ENCODE data around the gene HNRNPH2. TPM values are rescaled to one million over a fixed set of nuclear protein-coding genes. Genes with fewer than 3 reads are reported as not detected.

Gene HNRNPH2
- total and polyA plus RNA-seq, 10 of the 15 experiments (the other 5 are each of a cell fraction or from before 2014, with no cell fraction given), result 34.5 to 102 (median 61.4) TPM

DNA sequence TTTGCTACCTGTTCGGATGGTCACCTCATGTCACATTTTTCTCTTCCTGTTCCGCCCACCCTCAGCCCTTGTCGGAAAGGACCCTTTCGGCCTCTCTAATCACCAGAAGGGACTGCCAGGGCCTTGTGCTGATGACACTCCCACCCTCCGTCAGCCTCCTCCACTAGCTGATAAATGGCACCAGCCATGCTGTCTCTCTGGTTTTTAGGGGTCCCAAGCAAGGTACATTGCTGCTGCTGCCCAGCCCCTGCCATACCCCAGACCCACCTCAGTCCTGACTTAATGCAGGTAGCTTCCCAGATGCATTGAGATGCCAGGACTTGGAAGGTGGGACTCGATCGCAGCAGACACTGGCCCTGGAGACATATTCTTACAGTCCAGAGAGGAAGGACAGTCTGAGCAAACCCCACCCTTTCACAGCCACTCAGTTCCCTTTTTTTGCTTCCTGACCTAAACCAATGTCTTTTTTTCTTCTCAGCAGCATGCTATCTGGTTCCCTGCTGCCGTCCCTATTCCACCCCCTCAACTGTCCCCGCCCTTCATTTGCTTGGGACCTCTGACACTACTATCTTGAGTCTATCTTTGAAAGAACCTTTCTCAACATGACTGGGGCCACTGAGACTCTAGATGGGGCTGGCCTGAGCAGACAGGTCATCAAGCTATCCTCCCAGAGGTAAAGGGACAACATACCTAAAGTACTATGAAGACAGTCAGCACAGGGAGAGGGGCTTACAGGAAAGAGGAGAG is 22.1 kb upstream of the HNRNPH2 start, which contains the start of gene BTK (continued):
- TF ChIP-seq, protein P1, sequence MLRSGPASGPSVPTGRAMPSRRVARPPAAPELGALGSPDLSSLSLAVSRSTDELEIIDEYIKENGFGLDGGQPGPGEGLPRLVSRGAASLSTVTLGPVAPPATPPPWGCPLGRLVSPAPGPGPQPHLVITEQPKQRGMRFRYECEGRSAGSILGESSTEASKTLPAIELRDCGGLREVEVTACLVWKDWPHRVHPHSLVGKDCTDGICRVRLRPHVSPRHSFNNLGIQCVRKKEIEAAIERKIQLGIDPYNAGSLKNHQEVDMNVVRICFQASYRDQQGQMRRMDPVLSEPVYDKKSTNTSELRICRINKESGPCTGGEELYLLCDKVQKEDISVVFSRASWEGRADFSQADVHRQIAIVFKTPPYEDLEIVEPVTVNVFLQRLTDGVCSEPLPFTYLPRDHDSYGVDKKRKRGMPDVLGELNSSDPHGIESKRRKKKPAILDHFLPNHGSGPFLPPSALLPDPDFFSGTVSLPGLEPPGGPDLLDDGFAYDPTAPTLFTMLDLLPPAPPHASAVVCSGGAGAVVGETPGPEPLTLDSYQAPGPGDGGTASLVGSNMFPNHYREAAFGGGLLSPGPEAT (IDR thresholded peaks at IDR 0.05; ENCODE audit: low read depth), result 0 out of 2 replicates have a peak, but pooled peaks have one; percentile 8
- TF ChIP-seq SPI1 (IDR thresholded peaks at IDR 0.05; ENCODE audit: borderline replicate concordance, insufficient read depth, low read depth, low read length), result peak; percentile 96
- no peak for TF ChIP-seq HDAC6 (IDR thresholded peaks at IDR 0.05; ENCODE audit: unreplicated experiment)
- no peak for TF ChIP-seq RCOR1 (conservative IDR thresholded peaks at IDR 0.05; ENCODE audit: low read depth, low read length)
- TF ChIP-seq, protein P2, sequence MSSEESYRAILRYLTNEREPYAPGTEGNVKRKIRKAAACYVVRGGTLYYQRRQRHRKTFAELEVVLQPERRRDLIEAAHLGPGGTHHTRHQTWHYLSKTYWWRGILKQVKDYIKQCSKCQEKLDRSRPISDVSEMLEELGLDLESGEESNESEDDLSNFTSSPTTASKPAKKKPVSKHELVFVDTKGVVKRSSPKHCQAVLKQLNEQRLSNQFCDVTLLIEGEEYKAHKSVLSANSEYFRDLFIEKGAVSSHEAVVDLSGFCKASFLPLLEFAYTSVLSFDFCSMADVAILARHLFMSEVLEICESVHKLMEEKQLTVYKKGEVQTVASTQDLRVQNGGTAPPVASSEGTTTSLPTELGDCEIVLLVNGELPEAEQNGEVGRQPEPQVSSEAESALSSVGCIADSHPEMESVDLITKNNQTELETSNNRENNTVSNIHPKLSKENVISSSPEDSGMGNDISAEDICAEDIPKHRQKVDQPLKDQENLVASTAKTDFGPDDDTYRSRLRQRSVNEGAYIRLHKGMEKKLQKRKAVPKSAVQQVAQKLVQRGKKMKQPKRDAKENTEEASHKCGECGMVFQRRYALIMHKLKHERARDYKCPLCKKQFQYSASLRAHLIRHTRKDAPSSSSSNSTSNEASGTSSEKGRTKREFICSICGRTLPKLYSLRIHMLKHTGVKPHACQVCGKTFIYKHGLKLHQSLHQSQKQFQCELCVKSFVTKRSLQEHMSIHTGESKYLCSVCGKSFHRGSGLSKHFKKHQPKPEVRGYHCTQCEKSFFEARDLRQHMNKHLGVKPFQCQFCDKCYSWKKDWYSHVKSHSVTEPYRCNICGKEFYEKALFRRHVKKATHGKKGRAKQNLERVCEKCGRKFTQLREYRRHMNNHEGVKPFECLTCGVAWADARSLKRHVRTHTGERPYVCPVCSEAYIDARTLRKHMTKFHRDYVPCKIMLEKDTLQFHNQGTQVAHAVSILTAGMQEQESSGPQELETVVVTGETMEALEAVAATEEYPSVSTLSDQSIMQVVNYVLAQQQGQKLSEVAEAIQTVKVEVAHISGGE (CRISPR knock-in tag; IDR thresholded peaks at IDR 0.05), result no peak
- TF ChIP-seq SMARCA5 (IDR thresholded peaks at IDR 0.05), result no peak
- TF ChIP-seq KLF5 (IDR thresholded peaks at IDR 0.05; ENCODE audit: partially characterized antibody), result no peak
- no peak for TF ChIP-seq BMI1 (IDR thresholded peaks at IDR 0.05; ENCODE audit: borderline replicate concordance)
- TF ChIP-seq TCF3 (IDR thresholded peaks at IDR 0.05; ENCODE audit: borderline replicate concordance, insufficient read depth, low read depth, low read length), result no peak
- TF ChIP-seq ZSCAN29 (IDR thresholded peaks at IDR 0.05), result no peak
- TF ChIP-seq, protein P3, sequence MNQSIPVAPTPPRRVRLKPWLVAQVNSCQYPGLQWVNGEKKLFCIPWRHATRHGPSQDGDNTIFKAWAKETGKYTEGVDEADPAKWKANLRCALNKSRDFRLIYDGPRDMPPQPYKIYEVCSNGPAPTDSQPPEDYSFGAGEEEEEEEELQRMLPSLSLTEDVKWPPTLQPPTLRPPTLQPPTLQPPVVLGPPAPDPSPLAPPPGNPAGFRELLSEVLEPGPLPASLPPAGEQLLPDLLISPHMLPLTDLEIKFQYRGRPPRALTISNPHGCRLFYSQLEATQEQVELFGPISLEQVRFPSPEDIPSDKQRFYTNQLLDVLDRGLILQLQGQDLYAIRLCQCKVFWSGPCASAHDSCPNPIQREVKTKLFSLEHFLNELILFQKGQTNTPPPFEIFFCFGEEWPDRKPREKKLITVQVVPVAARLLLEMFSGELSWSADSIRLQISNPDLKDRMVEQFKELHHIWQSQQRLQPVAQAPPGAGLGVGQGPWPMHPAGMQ (IDR thresholded peaks at IDR 0.05; ENCODE audit: borderline replicate concordance), result no peak
- no peak for TF ChIP-seq BHLHE40 (IDR thresholded peaks at IDR 0.05; ENCODE audit: borderline replicate concordance in 1 of 2, low read depth in 2 of 2, low read length in 1 of 2)
- TF ChIP-seq FOS (IDR thresholded peaks at IDR 0.05; ENCODE audit: borderline replicate concordance, extremely low read depth, insufficient read length), result no peak
- TF ChIP-seq, protein P4, sequence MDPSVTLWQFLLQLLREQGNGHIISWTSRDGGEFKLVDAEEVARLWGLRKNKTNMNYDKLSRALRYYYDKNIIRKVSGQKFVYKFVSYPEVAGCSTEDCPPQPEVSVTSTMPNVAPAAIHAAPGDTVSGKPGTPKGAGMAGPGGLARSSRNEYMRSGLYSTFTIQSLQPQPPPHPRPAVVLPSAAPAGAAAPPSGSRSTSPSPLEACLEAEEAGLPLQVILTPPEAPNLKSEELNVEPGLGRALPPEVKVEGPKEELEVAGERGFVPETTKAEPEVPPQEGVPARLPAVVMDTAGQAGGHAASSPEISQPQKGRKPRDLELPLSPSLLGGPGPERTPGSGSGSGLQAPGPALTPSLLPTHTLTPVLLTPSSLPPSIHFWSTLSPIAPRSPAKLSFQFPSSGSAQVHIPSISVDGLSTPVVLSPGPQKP (IDR thresholded peaks at IDR 0.05; ENCODE audit: low read depth, low read length), result no peak
- TF ChIP-seq ESRRA (IDR thresholded peaks at IDR 0.05; ENCODE audit: low read length), result no peak
- TF ChIP-seq CBX3 (IDR thresholded peaks at IDR 0.05; ENCODE audit: borderline replicate concordance, low read depth), result no peak
- TF ChIP-seq, protein P5, sequence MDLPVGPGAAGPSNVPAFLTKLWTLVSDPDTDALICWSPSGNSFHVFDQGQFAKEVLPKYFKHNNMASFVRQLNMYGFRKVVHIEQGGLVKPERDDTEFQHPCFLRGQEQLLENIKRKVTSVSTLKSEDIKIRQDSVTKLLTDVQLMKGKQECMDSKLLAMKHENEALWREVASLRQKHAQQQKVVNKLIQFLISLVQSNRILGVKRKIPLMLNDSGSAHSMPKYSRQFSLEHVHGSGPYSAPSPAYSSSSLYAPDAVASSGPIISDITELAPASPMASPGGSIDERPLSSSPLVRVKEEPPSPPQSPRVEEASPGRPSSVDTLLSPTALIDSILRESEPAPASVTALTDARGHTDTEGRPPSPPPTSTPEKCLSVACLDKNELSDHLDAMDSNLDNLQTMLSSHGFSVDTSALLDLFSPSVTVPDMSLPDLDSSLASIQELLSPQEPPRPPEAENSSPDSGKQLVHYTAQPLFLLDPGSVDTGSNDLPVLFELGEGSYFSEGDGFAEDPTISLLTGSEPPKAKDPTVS (IDR thresholded peaks at IDR 0.05; ENCODE audit: low read depth, low read length), result no peak
- TF ChIP-seq SUZ12 (IDR thresholded peaks at IDR 0.05; ENCODE audit: unreplicated experiment), result no peak
- no peak for TF ChIP-seq EZH2 (IDR thresholded peaks at IDR 0.05; ENCODE audit: borderline replicate concordance, control insufficient read depth, low read depth, low read length)
- peak; percentile 73 for TF ChIP-seq POLR2AphosphoS5 (IDR thresholded peaks at IDR 0.05; ENCODE audit: low read length)
- TF ChIP-seq LARP7 (IDR thresholded peaks at IDR 0.05), result no peak
